D721Med (cell line): ENCODE measurements around the gene TIMM44.

Source experiments
- DNase-seq: peaks from one replicate; pipeline ENCODE4 v3.0.0; 2011; ENCODE audit warnings: low spot score; ENCODE audit not compliant: insufficient read length
- FAIRE-seq: peaks from 2 replicates; lab custom pipeline; 2011; peaks lifted over from hg19 to GRCh38; lab: Jason Lieb, UNC
- TF ChIP-seq, protein P1 (sequence below): IDR thresholded peaks from 2 replicates; pipeline ENCODE4 v1.5.1; 2012; ENCODE audit warnings: mild to moderate bottlenecking, control low read depth; ENCODE audit not compliant: insufficient read depth; ENCODE audit errors: missing control alignments

The TIMM44 gene

DNA sequence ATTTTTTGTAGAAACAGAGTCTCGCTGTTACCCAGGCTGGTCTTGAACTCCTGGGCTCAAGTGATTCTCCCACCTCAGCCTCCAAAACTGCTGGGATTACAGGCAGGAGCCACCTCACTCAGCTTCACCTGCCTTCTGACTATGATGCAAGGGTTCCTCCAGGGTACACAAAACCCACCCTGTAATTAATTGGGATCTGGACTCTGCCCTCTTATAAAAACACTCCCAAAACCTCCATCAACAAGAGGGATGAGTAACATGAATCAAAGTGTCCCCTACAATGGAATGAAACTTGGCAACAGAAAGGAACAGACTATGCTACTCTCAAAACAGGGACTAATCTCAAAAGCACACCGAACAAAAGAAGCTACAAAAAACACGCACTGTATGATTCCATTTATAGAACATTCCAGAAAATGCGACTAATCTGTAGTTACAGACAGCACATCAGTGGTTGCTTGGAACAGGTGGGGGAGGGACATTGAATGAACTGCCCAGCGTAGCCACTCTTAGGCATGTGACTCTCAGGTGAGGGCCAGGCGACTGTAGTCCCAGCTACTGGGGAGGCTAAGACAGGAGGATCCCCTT lies 66.1 kb downstream of the TIMM44 start:
- FAIRE-seq (no peak), DNase-seq (no peak)
- TF ChIP-seq, protein P1, sequence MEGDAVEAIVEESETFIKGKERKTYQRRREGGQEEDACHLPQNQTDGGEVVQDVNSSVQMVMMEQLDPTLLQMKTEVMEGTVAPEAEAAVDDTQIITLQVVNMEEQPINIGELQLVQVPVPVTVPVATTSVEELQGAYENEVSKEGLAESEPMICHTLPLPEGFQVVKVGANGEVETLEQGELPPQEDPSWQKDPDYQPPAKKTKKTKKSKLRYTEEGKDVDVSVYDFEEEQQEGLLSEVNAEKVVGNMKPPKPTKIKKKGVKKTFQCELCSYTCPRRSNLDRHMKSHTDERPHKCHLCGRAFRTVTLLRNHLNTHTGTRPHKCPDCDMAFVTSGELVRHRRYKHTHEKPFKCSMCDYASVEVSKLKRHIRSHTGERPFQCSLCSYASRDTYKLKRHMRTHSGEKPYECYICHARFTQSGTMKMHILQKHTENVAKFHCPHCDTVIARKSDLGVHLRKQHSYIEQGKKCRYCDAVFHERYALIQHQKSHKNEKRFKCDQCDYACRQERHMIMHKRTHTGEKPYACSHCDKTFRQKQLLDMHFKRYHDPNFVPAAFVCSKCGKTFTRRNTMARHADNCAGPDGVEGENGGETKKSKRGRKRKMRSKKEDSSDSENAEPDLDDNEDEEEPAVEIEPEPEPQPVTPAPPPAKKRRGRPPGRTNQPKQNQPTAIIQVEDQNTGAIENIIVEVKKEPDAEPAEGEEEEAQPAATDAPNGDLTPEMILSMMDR = no peak
